Liver (tissue), 5 donors: ENCODE results near the gene PARP16. TPM values are rescaled to one million over a fixed set of nuclear protein-coding genes. Genes with fewer than 3 reads are reported as not detected.

Source experiments
- polyA plus RNA-seq, 2 donors: library from polyadenylated mRNA; stranded (reverse) in 1 of 2; unstranded in 1 of 2; fragments of 200-250 nt in 1 of 2; fragments of >200 nt in 1 of 2; fragmentation: Nextera tagmentation in 1 of 2; extraction: Ambion mirVana in 1 of 2; gene quantifications; one replicate each; pipeline versions ENCODE4 v1.2.1 to v1.2.3, GENCODE V29; 2013 to 2015
- small RNA-seq: library from RNA; depleted of rRNA; stranded (forward); fragments of <200 nt; gene quantifications from one replicate; pipeline ENCODE3, GENCODE V24; 2014
- total RNA-seq, 2 donors: library from RNA; depleted of rRNA; stranded (reverse); fragments of >200 nt; gene quantifications; one replicate each; pipeline ENCODE4 v1.2.3, GENCODE V29; 2014
- donor health status: healthy.
- donor health status: healthy.
- donor health status: healthy.

The PARP16 gene
- total and polyA plus RNA-seq, 4 donors: 4.0 to 6.9 (median 5.7) TPM

Small RNAs within 50 kb of the gene (small RNA-seq; reads per million reads assigned to genes)
- gene AC068213.1 (not detected), gene RNU5A-1 (492,931 reads per million, percentile 100 among the genes with 10 or more reads in this experiment), gene RNU5B-1 (63,663 reads per million, percentile 100 among the genes with 10 or more reads in this experiment), gene RNU6-686P (not detected), gene SNORA24B (0.13 reads per million)

Other genes with a start within 250 kb of the PARP16 start
- gene SLC51B, start 241.5 kb downstream of the PARP16 start, total RNA-seq: 1 to 10 TPM in 1 of 2 donors, under 1 TPM in 1; 0.25 to 2.1 TPM
- 1 to 10 TPM in 1 of 2 donors, under 1 TPM in 1; 0.33 to 1.9 TPM for gene SLC51B, start 241.5 kb downstream of the PARP16 start, polyA plus RNA-seq
- gene RASL12, start 218.9 kb downstream of the PARP16 start, total RNA-seq: under 1 TPM; 0.70 to 0.92 TPM
- gene RASL12, start 218.9 kb downstream of the PARP16 start, polyA plus RNA-seq: under 1 TPM; 0.50 to 0.57 TPM
- gene KBTBD13, start 210.1 kb downstream of the PARP16 start, total RNA-seq: not detected
- not detected for gene KBTBD13, start 210.1 kb downstream of the PARP16 start, polyA plus RNA-seq
- gene UBAP1L, start 171.7 kb downstream of the PARP16 start, total RNA-seq: 1 to 10 TPM in 1 of 2 donors, under 1 TPM in 1; 0.79 to 6.9 TPM
- 1 to 10 TPM in 1 of 2 donors, under 1 TPM in 1; 0.57 to 1.0 TPM for gene UBAP1L, start 171.7 kb downstream of the PARP16 start, polyA plus RNA-seq
- 1 to 10 TPM; 8.5 to 9.5 TPM for gene PDCD7, start 153.1 kb downstream of the PARP16 start, total RNA-seq
- 1 to 10 TPM; 3.0 to 4.9 TPM for gene PDCD7, start 153.1 kb downstream of the PARP16 start, polyA plus RNA-seq
- gene CLPX, start 101.5 kb downstream of the PARP16 start, total RNA-seq: 10 to 100 TPM; 39.0 to 79.4 TPM
- gene CLPX, start 101.5 kb downstream of the PARP16 start, polyA plus RNA-seq: 10 to 100 TPM; 24.8 to 43.1 TPM
- 1 to 10 TPM in 1 of 2 donors, under 1 TPM in 1; 0.28 to 2.6 TPM for gene CILP, start 75.4 kb downstream of the PARP16 start, total RNA-seq
- gene CILP, start 75.4 kb downstream of the PARP16 start, polyA plus RNA-seq: under 1 TPM; 0.36 to 0.52 TPM
- gene RNU5A-1, start 9.2 kb upstream of the PARP16 start, total RNA-seq: not detected
- gene RNU5A-1, start 9.2 kb upstream of the PARP16 start, polyA plus RNA-seq: not detected
- gene RNU5B-1, start 17.8 kb upstream of the PARP16 start, total RNA-seq: not detected
- not detected for gene RNU5B-1, start 17.8 kb upstream of the PARP16 start, polyA plus RNA-seq
- gene IGDCC3, start 91.1 kb upstream of the PARP16 start, total RNA-seq: 1 to 10 TPM in 1 of 2 donors, not detected in 1; 1.5 TPM
- not detected for gene IGDCC3, start 91.1 kb upstream of the PARP16 start, polyA plus RNA-seq
- gene IGDCC4, start 136.1 kb upstream of the PARP16 start, total RNA-seq: 1 to 10 TPM in 1 of 2 donors, under 1 TPM in 1; under 0.01 to 6.1 TPM
- gene IGDCC4, start 136.1 kb upstream of the PARP16 start, polyA plus RNA-seq: not detected
- 10 to 100 TPM; 21.1 to 22.7 TPM for gene DPP8, start 230.8 kb upstream of the PARP16 start, total RNA-seq
- 10 to 100 TPM in 1 of 2 donors, 1 to 10 TPM in 1; 5.5 to 14.0 TPM for gene DPP8, start 230.8 kb upstream of the PARP16 start, polyA plus RNA-seq
- gene HACD3, start 243.6 kb upstream of the PARP16 start, total RNA-seq: 10 to 100 TPM; 56.4 to 73.6 TPM
- 10 to 100 TPM; 49.6 to 89.1 TPM for gene HACD3, start 243.6 kb upstream of the PARP16 start, polyA plus RNA-seq